Stimulated activated CD8-positive, alpha-beta memory T cell treated with anti-CD3 and anti-CD28 coated beads, Interleukin-4, amount 100 ng/mL, for 4 hours (primary cell): ENCODE data around the gene SYTL4.

Experiments
- DNase-seq, 2 donors: peaks; one replicate each; pipeline ENCODE4 v3.0.0-alpha.2; 2020; ENCODE audit warnings: low read depth in 2 of 2, low spot score in 1 of 2

Gene SYTL4

GRCh38 chrX:100695302-100695701 is 36.6 kb downstream of the SYTL4 start:
- no peak for DNase-seq

- DNase-seq: no peak
These were observed 44.4 kb downstream of the SYTL4 start for GRCh38 chrX:100687546-100687945.

GRCh38 chrX:100687128-100687527 is 44.8 kb downstream of the SYTL4 start:
- no peak for DNase-seq

GRCh38 chrX:100685997-100686305 is 46.0 kb downstream of the SYTL4 start:
- DNase-seq: no peak

- DNase-seq: peak; percentile 12 to 44
These were observed 46.5 kb downstream of the SYTL4 start for GRCh38 chrX:100685284-100685996.

GRCh38 chrX:100682939-100683338 is 49.0 kb downstream of the SYTL4 start:
- no peak for DNase-seq

GRCh38 chrX:100681599-100681998 is 50.3 kb downstream of the SYTL4 start:
- no peak for DNase-seq

GRCh38 chrX:100680756-100681155 is 51.2 kb downstream of the SYTL4 start:
- no peak for DNase-seq

- no peak for DNase-seq
These were observed 54.2 kb downstream of the SYTL4 start for GRCh38 chrX:100677611-100678181.

GRCh38 chrX:100674705-100675104 is 57.2 kb downstream of the SYTL4 start:
- DNase-seq: no peak

- DNase-seq: no peak
These were observed 58.4 kb downstream of the SYTL4 start for GRCh38 chrX:100673397-100673953.

GRCh38 chrX:100672966-100673365 is 59.0 kb downstream of the SYTL4 start:
- no peak for DNase-seq

- no peak for DNase-seq
These were observed 68.3 kb downstream of the SYTL4 start for GRCh38 chrX:100663642-100664041.

- DNase-seq: no peak
These were observed 69.1 kb downstream of the SYTL4 start for GRCh38 chrX:100662796-100663195.

GRCh38 chrX:100662170-100662569 is 69.8 kb downstream of the SYTL4 start:
- DNase-seq: no peak

- no peak for DNase-seq
These were observed 72.3 kb downstream of the SYTL4 start for GRCh38 chrX:100659431-100660137.

GRCh38 chrX:100658941-100659381 is 73.0 kb downstream of the SYTL4 start:
- DNase-seq: no peak

- no peak for DNase-seq
These were observed 77.7 kb downstream of the SYTL4 start for GRCh38 chrX:100654261-100654660.

- no peak for DNase-seq
These were observed 79.7 kb downstream of the SYTL4 start for GRCh38 chrX:100652266-100652665.

GRCh38 chrX:100650841-100651240 is 81.1 kb downstream of the SYTL4 start:
- DNase-seq: no peak

GRCh38 chrX:100649550-100650356 is 82.2 kb downstream of the SYTL4 start:
- no peak for DNase-seq
